Hepatocyte (in vitro differentiated cells): ENCODE data around the gene ADGRE1. TPM values are rescaled to one million over a fixed set of nuclear protein-coding genes. Genes with fewer than 3 reads are reported as not detected.

Experiments
- DNase-seq: peaks from one replicate; pipeline ENCODE4 v3.0.0-alpha.2; 2016; ENCODE audit warnings: low spot score
- H2AFZ ChIP-seq: fragments of 200-600 bp; sonication (generic); 2 replicates; pipeline ENCODE4 v1.6.0; 2016; ENCODE audit warnings: antibody characterized with exemption, mild to moderate bottlenecking
- H3K27ac ChIP-seq: fragments of 200-600 bp; sonication (generic); 2 replicates; pipeline ENCODE4 v1.5.1; 2016; ENCODE audit warnings: mild to moderate bottlenecking
- H3K27me3 ChIP-seq: fragments of 200-600 bp; sonication (generic); 2 replicates; pipeline ENCODE4 v1.6.1; 2016
- H3K36me3 ChIP-seq: fragments of 200-600 bp; sonication (generic); replicated peaks from 2 replicates; pipeline ENCODE4 v1.5.1; 2016; ENCODE audit warnings: low read depth; ENCODE audit not compliant: insufficient read depth
- H3K4me1 ChIP-seq: fragments of 200-600 bp; sonication (generic); 2 replicates; pipeline ENCODE4 v1.5.1; 2016; ENCODE audit warnings: mild to moderate bottlenecking, moderate library complexity; ENCODE audit not compliant: insufficient read depth
- H3K4me2 ChIP-seq: fragments of 200-600 bp; sonication (generic); 2 replicates; pipeline ENCODE4 v1.6.0; 2016
- H3K4me3 ChIP-seq: fragments of 200-600 bp; sonication (generic); 2 replicates; pipeline ENCODE4 v1.5.1; 2016; ENCODE audit warnings: mild to moderate bottlenecking
- H3K79me2 ChIP-seq: fragments of 200-600 bp; sonication (generic); 2 replicates; pipeline ENCODE4 v1.6.0; 2017; ENCODE audit warnings: mild to moderate bottlenecking
- H3K9me2 ChIP-seq: fragments of 200-600 bp; sonication (generic); replicated peaks from 2 replicates; pipeline ENCODE4 v1.6.0; 2017; ENCODE audit warnings: mild to moderate bottlenecking; ENCODE audit not compliant: insufficient read depth
- H3K9me3 ChIP-seq: fragments of 200-600 bp; sonication (generic); 2 replicates; pipeline ENCODE4 v1.5.1; 2016; ENCODE audit warnings: low read depth, mild to moderate bottlenecking
- H4K20me1 ChIP-seq: fragments of 200-600 bp; sonication (generic); 2 replicates; pipeline ENCODE4 v1.6.0; 2016; ENCODE audit warnings: mild to moderate bottlenecking; ENCODE audit not compliant: insufficient read depth, poor library complexity, severe bottlenecking
- EZH2 ChIP-seq: fragments of 200-600 bp; sonication (generic); IDR thresholded peaks from 2 replicates; pipeline ENCODE4 v1.6.1; 2016; ENCODE audit warnings: antibody characterized with exemption, mild to moderate bottlenecking, borderline replicate concordance
- EZH2phosphoT487 ChIP-seq: fragments of 200-600 bp; sonication (generic); IDR thresholded peaks from one replicate; pipeline ENCODE4 v1.6.1; 2018; ENCODE audit warnings: antibody characterized with exemption, mild to moderate bottlenecking, low read depth, moderate library complexity; ENCODE audit not compliant: unreplicated experiment, severe bottlenecking
- WGBS: methylation state at CpG from one replicate; pipeline ENCODE4 v1.1.6; 2016; ENCODE audit warnings: low lambda C conversion rate; ENCODE audit errors: missing lambda C conversion rate; 5-methylcytosine and 5-hydroxymethylcytosine counted together
- polyA plus RNA-seq: library from polyadenylated mRNA; unstranded; fragments of >200 nt; fragmentation: Nextera tagmentation; extraction: Ambion mirVana; gene quantifications from 2 replicates; pipeline ENCODE4 v1.2.1, GENCODE V29; 2016
- total RNA-seq: library from RNA; depleted of rRNA; stranded (reverse); fragments of >200 nt; gene quantifications from 2 replicates; pipeline ENCODE4 v1.2.3, GENCODE V29; 2014
- TF ChIP-seq, protein P1 (sequence below): fragments of 200-600 bp; sonication (generic); IDR thresholded peaks from 2 replicates; pipeline ENCODE4 v1.5.1; 2016; ENCODE audit warnings: antibody characterized with exemption, mild to moderate bottlenecking; ENCODE audit not compliant: poor library complexity

Gene ADGRE1
- total and polyA plus RNA-seq, 2 experiments from 2014 or later = not detected

DNA sequence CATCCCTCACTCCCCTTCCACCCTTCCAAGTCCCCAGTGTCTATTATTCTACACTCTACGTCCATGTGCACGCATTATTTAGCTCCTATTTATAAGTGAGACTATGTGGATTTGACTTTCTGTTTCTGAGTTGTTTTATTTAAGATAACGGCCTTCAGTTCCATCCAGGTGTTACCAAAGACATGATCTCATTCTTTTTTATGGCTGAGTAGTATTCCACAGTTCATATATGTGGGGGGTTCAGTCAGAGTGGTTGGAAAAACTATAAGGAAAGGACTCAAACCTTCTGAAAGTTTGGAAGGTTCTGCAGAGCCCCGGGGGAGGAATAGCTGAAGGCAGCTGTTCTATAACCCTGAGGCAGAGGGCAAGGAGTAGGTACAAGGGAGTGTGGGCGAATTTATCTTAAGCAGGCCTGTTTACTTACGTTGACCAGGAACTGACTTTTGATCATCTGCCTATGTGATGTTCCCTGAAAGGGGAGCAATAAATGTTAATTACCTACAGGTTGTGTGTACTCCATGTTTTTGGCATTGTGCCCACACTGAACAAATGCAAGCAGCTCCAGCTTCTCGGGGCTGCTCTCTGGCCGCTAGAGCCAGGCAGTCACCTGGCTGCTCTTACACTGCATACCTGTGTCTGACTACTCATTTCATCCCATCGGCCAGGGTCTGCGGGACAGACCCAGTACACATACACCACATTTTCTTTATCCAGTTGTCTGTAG, 13.5 kb upstream of the ADGRE1 start:
- no peaks in the 10 kb centered on the region for H3K9me3 ChIP-seq
- H4K20me1 ChIP-seq = no peaks in the 10 kb centered on the region
- no peaks in the 10 kb centered on the region for H3K36me3 ChIP-seq
- no peak for TF ChIP-seq EZH2phosphoT487
- no peak for TF ChIP-seq EZH2
- TF ChIP-seq, protein P1, sequence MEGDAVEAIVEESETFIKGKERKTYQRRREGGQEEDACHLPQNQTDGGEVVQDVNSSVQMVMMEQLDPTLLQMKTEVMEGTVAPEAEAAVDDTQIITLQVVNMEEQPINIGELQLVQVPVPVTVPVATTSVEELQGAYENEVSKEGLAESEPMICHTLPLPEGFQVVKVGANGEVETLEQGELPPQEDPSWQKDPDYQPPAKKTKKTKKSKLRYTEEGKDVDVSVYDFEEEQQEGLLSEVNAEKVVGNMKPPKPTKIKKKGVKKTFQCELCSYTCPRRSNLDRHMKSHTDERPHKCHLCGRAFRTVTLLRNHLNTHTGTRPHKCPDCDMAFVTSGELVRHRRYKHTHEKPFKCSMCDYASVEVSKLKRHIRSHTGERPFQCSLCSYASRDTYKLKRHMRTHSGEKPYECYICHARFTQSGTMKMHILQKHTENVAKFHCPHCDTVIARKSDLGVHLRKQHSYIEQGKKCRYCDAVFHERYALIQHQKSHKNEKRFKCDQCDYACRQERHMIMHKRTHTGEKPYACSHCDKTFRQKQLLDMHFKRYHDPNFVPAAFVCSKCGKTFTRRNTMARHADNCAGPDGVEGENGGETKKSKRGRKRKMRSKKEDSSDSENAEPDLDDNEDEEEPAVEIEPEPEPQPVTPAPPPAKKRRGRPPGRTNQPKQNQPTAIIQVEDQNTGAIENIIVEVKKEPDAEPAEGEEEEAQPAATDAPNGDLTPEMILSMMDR = no peak
- no peak overlapping the region for H3K4me2 ChIP-seq
- H3K4me1 ChIP-seq = no peaks in the 10 kb centered on the region
- 79% methylated on average over 10 of the region's 10 CpGs for WGBS
- H3K4me3 ChIP-seq = no peak overlapping the region
- no peak for DNase-seq
- H3K9me2 ChIP-seq = no peaks in the 10 kb centered on the region
- H3K27me3 ChIP-seq = no peaks in the 10 kb centered on the region
- no peak overlapping the region for H2AFZ ChIP-seq
- H3K79me2 ChIP-seq = no peaks in the 10 kb centered on the region
- no peak overlapping the region for H3K27ac ChIP-seq

DNA sequence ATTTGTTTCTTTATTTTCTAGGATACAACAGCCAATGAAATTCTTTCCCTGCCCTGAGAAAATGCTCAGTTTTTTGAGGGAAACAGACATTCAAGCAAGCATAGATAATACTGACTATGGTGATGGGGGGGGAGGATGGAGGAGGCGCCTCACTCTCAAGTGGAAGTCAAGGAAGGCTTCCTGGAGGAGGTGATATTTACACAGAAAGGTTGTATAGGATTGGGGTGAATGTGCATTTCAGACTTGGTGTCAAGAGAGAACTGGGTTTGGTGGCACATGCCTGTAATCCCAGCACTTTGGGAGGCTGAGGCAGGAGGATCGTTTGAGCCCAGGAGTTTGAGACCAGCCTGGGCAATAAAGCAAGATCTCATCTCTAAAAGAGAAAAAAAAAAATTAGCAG, 12.2 kb upstream of the ADGRE1 start:
- H3K9me2 ChIP-seq = no peaks in the 10 kb centered on the region
- H3K79me2 ChIP-seq = no peaks in the 10 kb centered on the region
- no peak for TF ChIP-seq EZH2
- TF ChIP-seq EZH2phosphoT487 = no peak
- TF ChIP-seq, protein P1 = no peak
- H3K4me1 ChIP-seq = no peaks in the 10 kb centered on the region
- no peaks in the 10 kb centered on the region for H3K36me3 ChIP-seq
- no peak for DNase-seq
- no peaks in the 10 kb centered on the region for H3K9me3 ChIP-seq
- H3K4me2 ChIP-seq = no peak overlapping the region
- H3K27me3 ChIP-seq = no peaks in the 10 kb centered on the region
- H2AFZ ChIP-seq = no peak overlapping the region
- H4K20me1 ChIP-seq = no peaks in the 10 kb centered on the region
- WGBS = 61% methylated on average over 2 of the region's 2 CpGs
- no peak overlapping the region for H3K4me3 ChIP-seq
- no peak overlapping the region for H3K27ac ChIP-seq

DNA sequence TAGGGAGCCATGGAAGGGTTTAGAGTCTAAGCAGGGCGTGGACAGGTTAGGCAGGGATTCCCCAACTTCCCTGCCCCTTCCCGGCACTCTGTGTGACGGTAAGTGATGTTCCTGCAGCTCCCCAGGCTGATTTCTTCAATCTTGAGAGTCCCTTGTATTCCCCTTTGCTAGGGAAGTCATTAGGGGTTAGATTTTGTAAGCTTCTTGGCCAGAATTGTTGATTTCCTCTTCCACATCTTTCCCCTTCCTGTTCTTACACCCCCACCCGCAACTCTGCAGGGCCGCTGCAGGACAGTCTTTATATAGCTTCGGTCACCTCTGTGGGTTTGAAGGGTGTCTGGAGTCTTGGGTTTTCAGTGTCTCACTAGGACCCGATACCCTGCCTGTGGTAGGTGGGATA, 10.6 kb upstream of the ADGRE1 start:
- DNase-seq = no peak
- Histone ChIP-seq H3K79me2 (no peaks in the 10 kb centered on the region), H3K27me3 (no peaks in the 10 kb centered on the region), H3K4me3 (no peak overlapping the region), H2AFZ (no peak overlapping the region), H3K9me2 (no peaks in the 10 kb centered on the region), H4K20me1 (no peaks in the 10 kb centered on the region), H3K4me1 (no peaks in the 10 kb centered on the region), H3K4me2 (no peak overlapping the region), H3K9me3 (no peaks in the 10 kb centered on the region), H3K36me3 (no peaks in the 10 kb centered on the region), H3K27ac (no peak overlapping the region)
- TF ChIP-seq, protein P1 = no peak
- TF ChIP-seq EZH2phosphoT487 (no peak), EZH2 (no peak)
- WGBS = 74% methylated on average over 7 of the region's 7 CpGs
